ENCODE measurements around the gene RPL23. TPM values are rescaled to one million over a fixed set of nuclear protein-coding genes. Genes with fewer than 3 reads are reported as not detected.

RPL23 gene
- total and polyA plus RNA-seq, 9 of the 15 experiments (the other 6 are each of a cell fraction or from before 2014, with no cell fraction given) = 1,745 to 3,667 (median 3,096) TPM

- TF ChIP-seq SMARCC2 (IDR thresholded peaks at IDR 0.05; ENCODE audit: low read depth) (no peak), FOXP1 (CRISPR knock-in tag; IDR thresholded peaks at IDR 0.05) (no peak), KAT7 (CRISPR knock-in tag; IDR thresholded peaks at IDR 0.05; ENCODE audit: borderline replicate concordance) (no peak), ZFP30 (CRISPR knock-in tag; IDR thresholded peaks at IDR 0.05; ENCODE audit: borderline replicate concordance) (no peak), SIRT6 (IDR thresholded peaks at IDR 0.05; ENCODE audit: low read depth, low read length) (no peak), PHB2 (IDR thresholded peaks at IDR 0.05; ENCODE audit: low read depth) (no peak), ZNF76 (CRISPR knock-in tag; IDR thresholded peaks at IDR 0.05; ENCODE audit: borderline replicate concordance) (no peak), GTF2E2 (tag; IDR thresholded peaks at IDR 0.05) (no peak), RNF219 (CRISPR knock-in tag; IDR thresholded peaks at IDR 0.05) (no peak), ELF1 (tag; IDR thresholded peaks at IDR 0.05) (no peak), ZNF561 (CRISPR knock-in tag; conservative IDR thresholded peaks at IDR 0.05) (no peak), TSHZ1 (CRISPR knock-in tag; IDR thresholded peaks at IDR 0.05) (no peak), ZNF224 (CRISPR knock-in tag; IDR thresholded peaks at IDR 0.05) (no peak), ZNF324 (CRISPR knock-in tag; IDR thresholded peaks at IDR 0.05) (no peak), ZNF184 (CRISPR knock-in tag; IDR thresholded peaks at IDR 0.05) (no peak), FOSL1 (tag; conservative IDR thresholded peaks at IDR 0.05) (peak; percentile 81), GABPB1 (CRISPR knock-in tag; IDR thresholded peaks at IDR 0.05) (no peak), TCFL5 (CRISPR knock-in tag; conservative IDR thresholded peaks at IDR 0.05) (no peak), TFE3 (CRISPR knock-in tag; IDR thresholded peaks at IDR 0.05) (no peak), MBD1 (CRISPR knock-in tag; IDR thresholded peaks at IDR 0.05) (no peak)
Observed at GRCh38 chr17:38900978-38901656, 47.6 kb upstream of the RPL23 start (continued).
